Liver (tissue), 3 donors: ENCODE measurements around the gene MTRF1.

ENCODE experiments used
- CTCF ChIP-seq: fragments of 150-350 bp; IDR thresholded peaks from 2 replicates; pipeline ENCODE4 v1.5.1; 2017; ENCODE audit warnings: improper control_type of control experiment, low read depth, low read length; ENCODE audit not compliant: missing input control
- EGR1 ChIP-seq, 2 donors: IDR thresholded peaks; 2 replicates each; pipeline ENCODE4 v1.6.1; 2016 to 2018; ENCODE audit warnings: antibody characterized with exemption in 2 of 2, low read depth in 2 of 2
- GABPA ChIP-seq, 2 donors: IDR thresholded peaks in 1 of 2; conservative IDR thresholded peaks in 1 of 2; 2 replicates each; pipeline ENCODE4 v1.6.1; 2016; ENCODE audit warnings: antibody characterized with exemption in 2 of 2, mild to moderate bottlenecking in 1 of 2, moderate library complexity in 1 of 2
- HNF4A ChIP-seq, 2 donors: conservative IDR thresholded peaks; 2 replicates each; pipeline ENCODE4 v1.6.1; 2016; ENCODE audit warnings: antibody characterized with exemption in 2 of 2, mild to moderate bottlenecking in 2 of 2
- JUND ChIP-seq, 2 donors: IDR thresholded peaks; 2 replicates each; pipeline ENCODE4 v1.6.1; 2016; ENCODE audit warnings: antibody characterized with exemption in 2 of 2
- RAD21 ChIP-seq, 2 donors: IDR thresholded peaks; 2 replicates each; pipeline ENCODE4 v1.6.1; 2016; ENCODE audit warnings: antibody characterized with exemption in 2 of 2, mild to moderate bottlenecking in 2 of 2
- SP1 ChIP-seq: IDR thresholded peaks from 2 replicates; pipeline ENCODE4 v1.6.1; 2018; ENCODE audit warnings: antibody characterized with exemption, mild to moderate bottlenecking
- TAF1 ChIP-seq: conservative IDR thresholded peaks from 2 replicates; pipeline ENCODE4 v1.6.1; 2016; ENCODE audit warnings: antibody characterized with exemption, mild to moderate bottlenecking
- donor health status: healthy.
- donor health status: healthy.

DNA sequence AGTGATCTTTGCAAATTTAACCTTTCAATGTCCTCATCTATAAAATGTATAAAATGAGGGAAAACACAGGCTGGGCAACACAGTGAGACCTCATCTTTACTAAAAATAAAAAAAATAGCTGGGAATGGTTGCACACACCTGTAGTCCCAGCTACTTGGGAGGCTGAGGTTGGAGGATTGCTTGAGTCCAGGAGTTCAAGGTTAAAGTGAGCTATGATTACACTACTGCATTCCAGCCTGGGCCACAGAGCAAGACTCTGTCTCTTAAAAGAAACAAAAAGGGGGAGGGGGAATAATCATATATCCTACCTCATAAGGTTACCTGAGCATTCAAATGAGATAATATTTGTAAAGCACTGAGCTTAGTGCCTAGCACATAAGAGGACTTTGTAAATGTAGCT, 5.8 kb downstream of the MTRF1 start:
- TF ChIP-seq CTCF (no peak), TAF1 (no peak), HNF4A (conservative IDR thresholded peaks at IDR 0.05) (no peak), RAD21 (IDR thresholded peaks at IDR 0.05) (no peak), EGR1 (IDR thresholded peaks at IDR 0.05; ENCODE audit: low read depth in 2 of 2) (no peak), GABPA (IDR thresholded peaks at IDR 0.05 in 1 of 2, conservative IDR thresholded peaks at IDR 0.05 in 1 of 2) (no peak), SP1 (no peak), JUND (IDR thresholded peaks at IDR 0.05) (no peak)
